HG03095 (cell line): ENCODE measurements around the gene KAZN.

Experiments used
- ATAC-seq: cut with Tn5 transposase; IDR thresholded peaks from one replicate; pipeline ENCODE4 v1.9.1; 2021; ENCODE audit warnings: moderate library complexity; ENCODE audit not compliant: unreplicated experiment

Gene KAZN

DNA sequence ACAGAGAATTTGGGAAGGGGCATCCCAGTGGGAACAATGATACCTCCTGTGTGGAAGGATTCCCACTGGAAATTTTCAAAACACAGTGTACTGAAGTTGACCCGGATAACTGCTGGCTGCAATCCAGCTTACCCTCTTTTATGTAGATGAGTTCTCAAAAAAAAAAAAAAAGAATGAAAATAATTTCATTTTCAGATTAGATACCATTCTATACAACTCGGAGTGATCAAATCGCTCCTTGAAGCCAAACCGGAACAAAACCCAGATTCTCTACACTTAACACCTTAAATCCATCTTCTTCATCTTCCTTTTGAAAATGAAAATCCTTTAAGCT, 69.1 kb downstream of the KAZN start:
- no peak for ATAC-seq

DNA sequence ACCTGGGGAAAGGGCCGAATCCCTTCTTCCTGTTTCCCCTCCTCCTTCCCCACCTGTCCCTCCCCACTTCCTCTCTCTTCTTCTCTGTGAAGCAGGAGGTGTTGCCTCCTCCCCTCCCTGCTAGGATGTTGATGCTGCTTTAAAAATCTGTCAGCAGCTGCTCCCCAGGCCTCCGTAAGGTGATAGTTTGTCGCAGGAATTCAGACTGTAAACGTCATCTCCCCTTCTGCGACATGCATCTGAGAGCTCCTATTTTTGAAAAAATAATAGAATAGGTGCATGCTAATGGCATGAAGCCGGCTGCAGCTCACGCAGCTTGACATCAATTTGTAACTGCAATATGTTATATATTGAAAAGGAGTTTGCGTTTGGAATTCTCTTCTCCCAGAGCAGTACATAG, 70.1 kb downstream of the KAZN start:
- no peak for ATAC-seq

DNA sequence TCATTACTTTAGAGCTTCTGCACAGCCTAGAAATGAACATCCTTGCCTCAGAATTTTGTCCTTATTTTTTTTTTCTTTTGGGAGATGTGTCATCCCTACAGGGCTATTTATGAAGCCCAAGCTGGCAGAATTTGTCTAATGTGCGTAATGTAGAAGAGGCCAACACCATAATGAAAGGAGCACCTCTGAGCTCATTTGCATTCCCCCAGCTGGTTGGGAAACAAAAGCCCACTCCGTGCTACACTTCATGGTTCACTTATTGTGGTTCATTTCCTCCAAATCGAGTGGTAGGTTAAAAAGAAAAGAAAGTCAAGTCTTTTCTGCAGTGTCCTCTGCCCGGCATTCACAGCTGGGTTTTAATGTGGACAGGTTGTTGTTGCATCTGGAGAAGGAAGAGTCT, 73.5 kb downstream of the KAZN start:
- no peak for ATAC-seq

DNA sequence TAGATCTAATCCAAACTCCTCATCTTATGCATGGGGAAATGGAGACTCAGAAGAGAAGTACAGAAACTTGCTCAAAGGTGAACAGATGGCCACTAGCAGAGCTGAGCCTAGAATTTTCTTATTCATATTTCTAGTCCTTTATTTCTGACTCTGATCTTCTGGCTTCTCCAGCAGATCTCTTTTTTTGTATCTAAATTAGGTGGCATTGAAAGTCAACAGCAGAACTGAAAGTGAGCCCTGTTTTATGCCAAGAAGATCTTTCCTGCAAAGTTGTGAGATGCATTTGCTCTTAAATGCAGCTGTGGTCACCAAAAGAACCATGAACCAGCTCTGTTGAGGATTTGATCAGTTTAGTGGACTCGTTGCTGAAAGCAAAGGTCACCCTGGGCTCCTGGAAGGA, 75.5 kb downstream of the KAZN start:
- no peak for ATAC-seq

DNA sequence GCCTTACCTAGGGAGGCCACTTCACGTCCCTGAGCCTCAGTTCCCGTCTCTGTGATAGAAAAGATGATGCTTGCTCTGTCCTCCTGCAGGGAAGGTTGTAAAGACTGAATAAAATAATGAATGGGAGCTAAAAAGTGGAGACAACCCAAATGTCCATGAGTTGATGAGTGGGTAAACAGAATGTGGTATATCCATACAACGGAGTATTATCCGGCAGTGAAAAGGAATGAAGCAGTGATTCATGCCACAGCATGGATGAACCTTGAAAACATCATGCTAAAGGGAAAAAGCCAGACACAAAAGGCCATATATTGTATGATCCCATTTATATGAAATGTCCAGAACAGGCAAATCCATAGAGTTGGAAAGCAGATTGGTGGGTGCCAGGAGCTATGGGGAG, 77.9 kb downstream of the KAZN start:
- ATAC-seq, result no peak

DNA sequence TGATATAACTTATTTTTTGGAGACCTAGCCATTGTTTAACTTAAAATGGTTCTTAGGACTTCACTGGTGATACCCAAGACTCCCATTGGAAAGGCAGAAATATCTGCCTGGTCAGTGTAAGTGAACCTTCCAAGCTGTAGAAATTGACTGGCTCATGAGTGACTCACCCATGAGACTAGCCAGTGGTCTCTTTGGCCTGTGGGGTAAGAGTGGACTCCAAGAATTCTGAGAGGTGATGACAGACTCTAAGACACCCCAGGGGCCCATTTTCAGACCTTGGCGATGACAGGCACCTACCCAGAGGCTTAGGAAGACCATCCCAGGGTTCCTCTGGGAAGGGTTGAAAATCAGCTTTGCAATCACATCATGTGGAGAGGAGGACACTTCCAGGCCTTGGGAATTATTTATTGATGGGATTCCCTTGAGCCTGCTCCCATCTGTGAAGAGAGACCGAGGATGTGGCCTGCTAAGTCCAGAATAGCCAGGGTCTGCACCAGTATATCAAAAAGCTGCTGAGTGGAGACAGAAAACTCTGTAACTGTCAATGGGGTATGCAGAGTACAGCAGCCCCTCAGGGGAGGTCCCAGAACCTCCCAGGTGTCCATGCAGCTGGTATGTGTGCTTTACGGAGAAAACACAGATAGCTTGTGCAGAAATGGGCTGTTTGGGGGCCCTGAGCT, 78.9 kb downstream of the KAZN start:
- no peak for ATAC-seq

DNA sequence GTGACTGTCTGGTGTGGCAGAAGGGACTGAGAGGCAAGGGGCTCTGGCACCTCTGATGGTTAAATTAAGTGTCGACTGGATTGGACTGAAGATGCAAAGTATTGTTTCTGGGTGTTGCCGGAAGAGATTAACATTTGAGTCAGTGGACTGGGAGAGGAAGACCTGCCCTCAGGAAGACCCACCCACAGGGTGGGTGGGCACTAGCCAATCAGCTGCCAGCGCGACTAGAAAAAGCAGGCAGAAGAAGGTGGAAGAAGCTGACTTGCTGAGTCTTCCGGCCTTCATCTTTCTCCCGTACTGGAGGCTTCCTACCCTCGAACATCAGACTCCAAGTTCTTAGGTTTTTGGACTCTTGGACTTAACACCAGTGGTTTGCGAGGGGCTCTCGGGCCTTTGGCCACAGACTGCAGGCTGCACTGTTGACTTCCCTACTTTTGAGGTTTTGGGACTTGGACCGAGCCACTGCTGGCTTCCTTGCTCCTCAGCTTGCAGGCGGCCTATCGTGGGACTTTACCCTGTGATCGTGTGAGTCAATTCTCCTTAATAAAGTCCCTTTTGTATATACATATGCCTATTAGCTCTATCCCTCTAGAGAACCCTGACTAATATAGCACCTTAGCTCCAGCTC, 79.6 kb downstream of the KAZN start:
- ATAC-seq, result no peak

DNA sequence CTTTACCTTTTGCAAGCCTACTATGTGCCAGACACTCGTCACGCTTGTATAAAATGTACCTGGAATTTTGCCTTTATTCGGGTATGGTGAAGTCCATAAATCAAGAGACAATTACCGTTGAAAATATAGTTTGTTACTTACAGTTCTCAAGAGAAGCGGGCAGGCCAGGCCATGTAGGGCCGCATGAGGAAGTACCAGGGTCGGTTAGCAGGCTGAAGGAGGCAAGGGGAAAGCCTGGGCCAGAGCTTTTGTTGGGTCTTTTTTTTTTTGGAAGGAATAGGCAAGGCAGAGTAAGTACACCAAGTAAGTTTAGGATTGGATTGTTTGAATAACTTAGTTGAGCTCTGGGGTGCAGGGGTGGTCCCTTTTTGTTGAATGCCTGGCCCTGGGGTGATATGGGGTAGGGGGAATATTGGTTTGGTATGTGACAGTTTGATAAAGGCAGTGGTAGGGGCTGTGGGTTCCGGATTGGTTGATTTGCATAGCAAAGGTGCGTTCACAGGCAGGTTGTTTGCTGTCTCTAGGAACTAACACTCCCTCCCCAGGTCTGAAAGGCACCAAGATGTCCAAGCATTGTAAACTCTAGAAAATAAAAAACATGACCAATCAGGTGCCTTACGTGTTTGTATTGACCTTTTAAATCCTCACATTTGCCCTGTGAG, 80.7 kb downstream of the KAZN start:
- no peak for ATAC-seq

DNA sequence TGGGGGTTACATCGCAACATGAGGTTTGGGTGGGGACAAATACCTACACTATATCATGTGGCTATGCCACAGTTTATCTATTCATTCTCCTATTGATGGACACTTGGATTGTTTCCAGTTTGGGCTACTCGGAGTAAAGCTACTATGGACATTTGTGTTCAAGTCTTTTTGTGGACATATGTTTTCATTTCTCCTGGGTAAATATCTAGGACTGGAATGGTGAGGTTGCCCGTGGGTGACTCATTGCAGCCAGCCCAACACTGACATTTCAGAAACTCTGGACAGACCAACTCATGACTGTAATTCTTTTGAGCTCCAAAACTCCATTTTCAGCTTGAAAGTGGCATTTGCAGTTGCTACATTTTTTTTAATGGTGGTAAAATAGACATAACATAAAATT, 82.7 kb downstream of the KAZN start:
- no peak for ATAC-seq

DNA sequence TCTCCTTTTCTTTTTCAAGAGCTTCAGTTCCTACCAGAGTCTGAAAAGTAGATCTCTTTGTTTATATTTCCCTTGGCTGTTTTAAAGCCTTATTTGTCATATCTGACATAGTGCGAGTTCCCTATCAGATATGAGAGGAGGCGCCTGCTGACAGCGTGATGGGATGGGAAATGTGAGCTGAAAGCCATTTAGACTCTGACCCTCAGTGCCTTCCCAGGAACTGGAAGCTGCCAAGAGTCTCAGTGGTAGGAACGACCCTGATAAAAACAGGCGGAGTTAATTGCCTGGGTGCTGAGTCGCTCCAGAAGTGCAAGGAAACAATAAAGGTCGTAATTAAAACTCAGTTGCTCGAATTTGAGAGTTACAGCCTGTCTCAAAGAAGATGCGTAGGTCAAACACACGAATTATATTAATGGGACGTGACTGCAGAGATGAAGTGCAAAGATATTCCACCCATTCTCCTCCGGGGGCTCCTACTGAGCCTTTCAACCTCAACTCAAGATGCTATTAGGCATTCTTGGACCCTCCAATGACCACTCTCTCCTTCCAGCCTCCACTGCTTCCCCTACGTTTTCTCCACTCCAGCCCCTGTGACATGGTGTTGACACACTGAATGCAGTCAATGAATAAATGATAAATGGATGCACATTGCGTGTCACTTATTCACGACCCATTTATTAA, 84.6 kb downstream of the KAZN start:
- no peak for ATAC-seq

DNA sequence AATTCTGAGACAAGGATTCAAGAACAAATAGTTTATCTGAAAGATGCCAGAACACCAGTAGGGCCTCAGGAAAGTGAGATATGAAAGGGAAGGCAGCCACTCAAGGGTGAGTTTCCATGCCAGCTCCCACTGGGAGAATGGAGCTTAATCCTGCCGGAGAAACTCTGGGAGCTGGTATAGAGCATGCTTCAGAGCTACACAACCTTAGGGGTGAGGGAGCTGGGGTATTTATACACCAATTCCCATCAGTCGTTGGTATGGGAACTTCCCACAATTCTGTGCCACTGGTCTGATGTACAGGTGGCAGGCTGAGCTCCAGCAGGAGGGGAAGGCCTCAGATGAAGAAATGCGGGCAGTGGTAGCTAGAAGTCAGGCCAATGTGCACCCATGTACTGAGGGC, 86.6 kb downstream of the KAZN start:
- no peak for ATAC-seq

DNA sequence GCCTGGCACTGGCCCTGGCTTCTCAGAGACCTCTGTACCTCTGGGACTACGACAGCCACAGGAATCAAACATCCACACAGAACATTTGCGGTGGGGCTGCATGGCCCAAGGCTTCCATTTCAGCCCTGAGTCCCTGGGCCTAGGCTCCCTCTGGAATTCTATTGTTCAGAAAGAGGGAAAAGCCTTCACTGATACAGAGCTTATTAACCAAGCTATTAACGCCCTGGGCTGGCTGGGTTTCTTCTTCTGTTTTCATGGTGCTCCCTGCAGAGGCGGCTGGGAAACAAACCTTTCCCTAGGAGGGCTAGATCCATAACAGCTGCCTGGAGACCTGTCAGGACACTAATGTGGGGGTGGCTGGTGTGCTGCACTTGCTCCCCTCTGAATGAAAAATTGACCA, 88.2 kb downstream of the KAZN start:
- no peak for ATAC-seq

DNA sequence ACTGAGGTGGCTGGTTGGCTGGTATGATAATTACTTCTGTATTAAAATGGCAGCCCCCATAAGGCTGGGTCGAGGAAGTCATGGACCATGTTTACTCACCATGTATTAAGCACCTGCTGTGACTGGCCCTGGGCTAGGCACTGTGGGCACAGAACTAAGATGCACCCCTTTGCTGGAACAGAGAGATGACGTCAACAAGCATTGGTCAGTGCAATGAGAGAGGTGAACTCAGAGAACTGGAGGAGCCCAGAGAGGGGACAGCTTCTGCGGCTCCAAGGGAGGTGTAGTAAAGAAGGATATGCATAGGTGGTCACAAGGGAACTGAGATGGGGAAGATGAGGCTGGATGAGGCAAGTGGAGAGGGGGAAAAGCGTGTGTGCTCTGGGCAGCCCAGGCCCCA, 88.7 kb downstream of the KAZN start:
- no peak for ATAC-seq

DNA sequence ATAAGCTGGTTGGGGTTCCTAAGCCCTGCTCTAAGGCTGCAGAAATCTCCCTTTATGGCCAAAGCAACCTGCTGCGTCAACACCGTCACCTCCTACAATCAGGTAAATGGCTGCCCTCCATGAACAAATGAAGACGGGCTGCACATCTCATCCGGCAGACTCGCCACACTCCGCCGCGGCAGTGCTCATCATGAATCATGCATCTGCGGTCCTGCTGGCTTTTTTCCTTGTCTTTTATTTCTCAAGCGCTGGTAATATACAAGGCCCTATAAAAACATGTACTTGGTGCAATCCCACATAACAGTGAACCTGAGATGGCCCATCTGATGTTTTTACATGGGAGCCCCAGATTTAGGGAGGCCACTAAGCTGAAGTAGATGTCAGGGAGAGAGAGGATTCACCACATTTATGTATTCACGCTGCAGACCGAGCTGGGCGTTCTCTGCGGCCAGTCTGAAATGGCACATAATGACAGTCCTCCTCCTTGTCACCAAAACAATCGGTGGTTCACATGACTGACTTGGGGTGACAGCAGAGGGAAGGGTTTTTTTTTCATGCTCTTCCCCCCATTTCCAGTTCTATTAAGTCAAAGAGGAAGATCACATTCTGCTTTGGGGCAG, 91.6 kb downstream of the KAZN start:
- ATAC-seq, result no peak

DNA sequence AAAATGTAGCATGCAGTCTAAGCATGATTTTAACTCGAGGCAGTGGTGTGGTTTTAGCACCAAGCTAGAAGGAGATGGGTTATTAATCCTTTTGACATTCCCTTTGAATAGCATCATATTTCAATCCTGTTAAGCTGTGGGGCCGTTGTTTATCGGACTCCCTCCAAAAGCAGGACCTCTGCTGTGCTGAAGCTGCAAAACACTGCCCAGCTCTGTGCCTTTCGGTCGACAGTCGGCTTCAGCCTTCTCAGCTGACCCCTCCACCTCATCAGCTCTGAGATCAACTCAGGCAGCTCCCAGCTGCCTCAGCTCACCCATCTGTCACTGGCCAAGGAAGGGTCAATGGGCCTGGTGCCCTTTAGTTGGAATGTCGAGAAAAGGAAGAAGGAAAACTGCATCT, 95.5 kb downstream of the KAZN start:
- ATAC-seq, result no peak

DNA sequence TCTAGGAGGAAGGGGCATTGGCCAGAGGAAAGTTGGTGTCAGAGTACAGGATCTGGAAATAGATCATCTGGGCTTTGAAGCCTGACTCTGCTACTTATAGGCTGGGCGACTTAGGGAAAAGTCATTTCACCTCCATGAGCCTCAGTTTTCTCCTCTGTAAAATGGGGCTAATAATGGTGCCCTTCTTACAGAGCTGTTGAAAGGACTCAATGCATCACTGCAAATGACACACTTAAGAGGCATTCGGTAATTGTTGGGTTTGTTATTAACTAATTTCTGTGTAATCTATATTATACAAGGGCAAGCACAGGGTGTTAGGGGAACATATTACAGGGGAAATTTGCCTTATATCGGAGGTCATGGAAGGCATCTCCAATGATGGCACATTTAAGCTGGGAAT, 96.1 kb downstream of the KAZN start:
- no peak for ATAC-seq

DNA sequence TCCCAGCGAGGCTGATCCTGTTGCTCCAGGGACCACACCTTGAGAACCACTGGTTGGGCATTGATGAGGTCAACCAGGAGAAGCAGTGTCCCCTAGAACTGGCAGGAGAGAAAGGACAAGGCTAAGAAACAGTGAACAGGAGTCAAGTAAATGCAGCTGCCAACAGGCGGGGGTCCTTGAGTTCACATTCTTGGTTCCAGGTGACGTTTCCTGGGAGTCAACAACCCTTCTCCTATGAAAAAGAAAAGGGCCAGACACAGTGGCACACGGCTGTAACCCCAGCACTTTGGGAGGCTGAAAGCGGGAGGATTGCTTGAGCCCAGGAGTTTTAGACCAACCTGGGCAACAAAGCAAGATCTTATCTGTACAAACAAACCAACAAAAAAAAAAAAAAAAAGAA, 98.3 kb downstream of the KAZN start:
- ATAC-seq, result no peak

DNA sequence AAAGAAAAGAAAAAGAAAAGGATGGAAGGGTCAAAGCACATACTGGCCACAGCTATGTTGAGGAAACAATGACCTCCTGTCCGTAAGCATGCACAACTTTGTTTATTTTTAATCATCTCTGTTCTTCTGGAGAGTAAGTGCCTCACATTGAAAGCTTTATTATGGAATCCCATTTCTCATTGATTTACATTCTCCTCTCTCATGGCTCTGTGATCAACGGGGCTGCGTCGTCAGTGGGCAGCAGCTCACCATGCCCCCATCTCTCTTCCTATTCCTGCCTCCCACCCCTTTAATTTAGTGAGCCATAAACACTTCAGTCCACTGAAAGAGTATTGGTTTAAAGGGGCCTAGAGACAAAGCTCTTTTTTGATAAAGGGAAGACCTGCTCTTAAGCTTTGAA, 98.9 kb downstream of the KAZN start:
- no peak for ATAC-seq

DNA sequence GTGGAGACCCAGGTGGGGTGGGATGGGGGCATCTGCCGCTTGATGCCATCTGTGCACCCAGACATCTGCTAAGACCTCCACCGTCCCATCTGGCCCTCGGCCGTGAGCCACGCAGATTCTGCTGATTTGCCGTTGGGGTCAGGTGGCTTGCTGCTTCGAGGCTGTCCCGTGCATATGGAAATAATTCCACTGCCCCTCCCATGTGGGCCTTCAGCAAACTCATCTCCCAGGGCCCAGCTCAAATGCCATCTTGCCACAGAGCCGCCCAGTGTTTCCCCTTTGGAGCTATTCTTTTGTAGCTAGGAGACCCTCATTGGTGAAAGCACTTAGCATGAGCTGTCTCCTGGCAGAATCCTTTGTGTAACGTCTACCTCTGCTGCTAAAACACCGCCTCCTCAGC, 99.8 kb downstream of the KAZN start:
- no peak for ATAC-seq

DNA sequence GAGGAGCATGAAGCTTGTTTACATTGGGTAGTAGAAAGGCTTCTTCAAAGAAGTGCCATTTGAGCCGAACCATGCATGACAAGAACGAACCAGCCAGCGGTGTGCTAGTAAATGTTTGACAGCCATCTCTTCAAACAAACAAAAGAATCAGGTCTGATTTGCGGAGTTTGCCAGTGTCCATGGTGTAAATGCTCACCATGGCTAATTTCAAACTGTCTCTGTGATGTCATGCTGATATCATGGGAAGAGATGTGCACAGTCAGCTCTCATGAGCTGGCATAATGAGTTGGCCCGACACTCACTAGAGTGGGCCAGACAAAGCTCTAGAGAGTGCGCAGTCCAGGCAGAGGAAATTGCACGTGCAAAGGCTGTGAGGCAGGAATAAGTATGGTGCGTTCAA, 101.1 kb downstream of the KAZN start:
- ATAC-seq, result no peak

DNA sequence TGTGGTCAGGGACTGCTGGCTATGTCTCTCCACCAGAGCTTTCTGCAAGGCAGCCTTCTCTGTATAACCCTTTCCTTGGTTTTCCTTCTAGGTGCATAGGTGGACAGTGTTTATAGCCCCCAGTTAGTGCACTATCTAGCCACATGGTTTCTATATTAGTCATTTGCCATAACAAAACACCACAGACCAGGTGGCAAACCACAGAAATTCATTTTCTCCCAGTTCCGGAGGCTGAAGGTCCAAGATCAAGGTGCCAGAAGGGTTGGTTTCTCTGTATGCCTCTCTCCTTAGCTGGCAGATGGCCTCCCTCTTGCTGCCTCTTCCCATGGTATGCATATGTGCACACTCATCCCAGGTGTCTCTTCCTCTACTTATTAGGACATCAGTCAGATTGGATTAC, 106.4 kb downstream of the KAZN start:
- ATAC-seq, result no peak

DNA sequence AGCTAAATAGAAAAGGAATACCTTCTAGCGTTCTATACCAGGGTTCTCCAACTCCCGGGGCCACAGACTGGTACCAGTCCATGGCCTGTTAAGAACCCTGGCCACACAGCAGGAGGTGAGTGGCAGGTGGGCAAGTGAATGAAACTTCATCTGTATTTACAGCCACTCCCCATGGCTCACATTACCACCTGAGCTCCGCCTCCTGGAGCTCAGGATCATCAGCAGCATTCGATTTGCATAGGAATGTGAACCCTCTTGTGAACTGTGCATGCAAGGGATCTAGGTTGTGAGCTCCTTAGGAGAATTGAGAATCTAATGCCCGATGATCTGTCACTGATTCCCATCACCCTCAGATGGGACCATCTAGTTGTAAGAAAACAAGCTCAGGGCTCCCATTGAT, 107.3 kb downstream of the KAZN start:
- no peak for ATAC-seq
